GM18870 (cell line): ENCODE results near the gene ACBD6.

ENCODE experiments used
- ATAC-seq: cut with Tn5 transposase; IDR thresholded peaks from one replicate; pipeline ENCODE4 v1.9.1; 2021; ENCODE audit warnings: moderate library complexity; ENCODE audit not compliant: unreplicated experiment

ACBD6 gene

DNA sequence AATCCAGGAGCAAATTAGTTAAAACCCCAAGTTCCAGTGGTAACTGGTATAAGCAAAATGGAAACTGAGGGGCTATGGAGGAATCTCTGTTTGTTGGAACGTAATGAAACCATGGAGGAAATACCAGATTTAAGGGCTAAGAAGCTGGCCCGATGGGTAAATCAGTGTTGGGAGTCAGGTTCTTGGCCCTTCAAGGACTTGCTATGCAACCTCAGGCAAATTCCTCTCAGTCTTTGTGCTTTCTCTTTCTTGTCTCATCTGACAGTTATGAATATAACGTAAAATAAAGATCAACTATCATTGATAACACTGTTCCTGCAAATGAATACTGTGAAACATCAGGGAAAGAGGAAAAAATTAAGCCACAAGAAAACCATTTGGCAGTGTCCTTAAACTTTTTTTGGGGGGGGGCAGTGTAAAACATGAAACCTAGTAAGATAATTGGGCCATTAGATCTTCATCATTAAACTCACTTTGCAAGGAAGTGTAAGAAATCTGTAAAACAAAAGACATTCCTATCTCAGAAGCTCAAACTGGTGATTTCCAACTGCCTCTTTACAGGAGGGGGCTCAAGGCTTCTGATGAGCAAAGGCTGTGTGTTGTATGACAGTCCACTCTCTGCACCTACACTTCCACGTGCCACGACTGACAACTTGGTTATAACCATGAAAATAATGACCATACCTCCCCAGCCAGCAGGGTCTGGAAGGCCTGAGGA, 224.7 kb downstream of the ACBD6 start:
- ATAC-seq = no peak

DNA sequence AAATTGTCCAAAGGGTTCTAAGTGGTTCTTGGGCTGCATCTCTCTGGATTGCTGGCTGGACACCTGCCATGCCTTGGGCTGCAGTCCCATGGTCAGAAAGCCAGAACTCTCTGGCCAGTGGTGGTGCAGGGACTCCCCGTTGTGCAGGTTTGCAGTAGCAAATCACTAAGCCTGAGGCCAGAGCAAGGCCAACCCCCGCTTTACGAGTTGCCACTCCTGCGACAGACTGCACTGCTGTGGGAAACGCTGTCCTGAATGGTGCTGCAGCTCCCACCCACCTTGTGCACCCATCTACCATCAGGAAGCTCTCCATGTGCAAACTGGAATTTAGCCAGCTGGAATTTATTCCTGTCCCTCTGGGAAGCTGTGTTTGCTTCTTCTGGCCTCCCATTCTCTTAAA, 226.7 kb downstream of the ACBD6 start:
- ATAC-seq = no peak

DNA sequence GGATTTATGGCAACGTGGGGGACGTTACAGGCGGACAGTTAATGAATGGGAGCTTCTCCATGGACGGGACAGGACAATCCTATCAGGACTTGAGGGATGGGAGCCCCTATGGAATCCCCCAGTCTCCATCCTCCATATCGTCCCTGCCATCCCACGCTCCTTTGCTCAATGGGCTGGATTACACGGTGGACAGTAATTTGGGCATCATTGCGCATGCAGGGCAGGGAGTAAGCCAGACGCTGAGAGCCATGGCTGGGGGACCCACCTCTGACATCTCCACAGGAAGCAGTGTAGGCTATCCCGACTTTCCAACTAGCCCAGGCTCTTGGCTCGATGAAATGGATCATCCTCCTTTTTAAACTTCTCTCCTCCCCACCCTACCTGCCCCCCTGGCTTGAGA, 228.2 kb downstream of the ACBD6 start:
- no peak for ATAC-seq

DNA sequence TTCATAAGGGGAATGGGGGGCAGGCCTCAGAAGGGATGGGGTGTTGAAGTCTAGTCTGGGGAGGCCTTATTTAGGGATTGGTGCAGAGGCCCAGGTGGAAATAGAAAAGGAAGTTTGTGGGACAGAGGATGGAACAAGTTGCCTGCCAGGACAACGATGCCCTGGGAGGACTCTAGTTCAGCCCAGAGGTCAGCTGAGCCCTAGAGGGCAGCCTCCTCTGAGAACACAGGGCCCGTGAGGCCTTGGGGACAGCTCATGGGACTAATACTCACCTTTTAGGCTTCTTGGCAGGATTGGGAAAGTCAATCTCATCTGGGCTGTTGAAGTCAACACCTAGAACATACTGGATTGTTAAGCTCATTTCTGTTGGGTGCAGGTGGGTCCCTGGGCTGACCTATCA, 229.3 kb downstream of the ACBD6 start:
- no peak for ATAC-seq

DNA sequence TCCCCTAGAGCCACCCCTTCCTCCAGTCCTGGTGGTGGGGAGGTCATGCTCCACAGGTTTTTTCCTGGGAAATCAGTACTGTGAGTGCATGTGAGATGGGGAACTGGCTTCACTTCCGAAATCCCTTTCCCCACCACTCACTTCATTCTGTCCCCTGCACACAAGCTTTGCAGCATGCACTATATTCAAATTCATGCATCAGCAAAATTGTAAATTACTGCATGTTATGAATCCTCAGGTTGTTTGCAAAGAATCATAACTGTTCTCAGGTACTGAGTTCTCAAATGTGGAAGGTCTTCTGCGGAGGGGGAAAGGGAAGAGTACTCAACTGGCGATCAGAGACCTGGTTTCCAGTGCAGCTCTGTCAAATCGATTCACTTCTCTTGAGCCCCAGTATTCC, 230.0 kb downstream of the ACBD6 start:
- no peak for ATAC-seq

DNA sequence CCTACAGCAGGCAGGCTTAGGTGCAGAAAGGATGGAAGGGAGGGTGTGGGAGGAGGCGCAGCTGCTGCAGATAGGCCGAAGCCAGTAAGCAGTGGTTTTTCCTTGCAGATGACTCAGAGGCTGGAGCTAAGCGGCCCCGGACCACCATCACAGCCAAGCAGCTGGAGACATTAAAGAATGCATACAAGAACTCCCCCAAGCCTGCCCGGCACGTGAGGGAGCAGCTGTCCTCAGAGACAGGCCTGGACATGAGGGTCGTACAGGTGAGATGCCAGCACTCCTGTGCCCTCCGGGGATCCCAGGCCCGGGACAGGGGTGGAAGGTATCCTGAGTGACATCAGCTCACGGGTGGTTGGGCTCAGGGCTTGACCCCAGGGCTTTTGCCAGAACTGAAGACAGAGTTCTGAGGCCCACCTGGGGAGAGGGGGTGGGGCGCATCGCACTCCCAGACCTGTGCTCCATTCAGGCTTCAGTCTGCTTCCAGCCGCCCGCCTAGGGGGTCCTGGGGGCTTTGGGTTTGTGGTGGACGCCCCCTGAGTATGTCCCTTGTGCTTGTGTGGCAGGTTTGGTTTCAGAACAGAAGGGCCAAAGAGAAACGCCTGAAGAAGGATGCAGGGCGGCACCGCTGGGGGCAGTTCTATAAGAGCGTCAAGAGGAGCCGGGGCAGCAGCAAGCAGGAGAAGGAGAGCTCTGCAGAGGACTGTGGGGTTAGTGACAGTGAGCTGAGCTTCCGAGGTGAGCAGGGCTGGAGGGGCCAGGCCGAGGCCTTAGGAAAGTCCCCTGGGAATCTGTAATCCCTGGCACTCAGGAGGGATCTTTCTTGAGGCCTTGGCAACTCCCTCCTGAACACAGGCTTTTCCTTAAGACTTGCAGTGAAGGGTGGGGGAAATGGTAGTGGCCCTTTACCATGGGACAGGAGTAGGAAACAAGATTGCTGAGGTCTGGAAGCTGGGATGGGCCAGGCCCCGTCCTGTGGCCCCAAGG, 230.8 kb downstream of the ACBD6 start:
- no peak for ATAC-seq

DNA sequence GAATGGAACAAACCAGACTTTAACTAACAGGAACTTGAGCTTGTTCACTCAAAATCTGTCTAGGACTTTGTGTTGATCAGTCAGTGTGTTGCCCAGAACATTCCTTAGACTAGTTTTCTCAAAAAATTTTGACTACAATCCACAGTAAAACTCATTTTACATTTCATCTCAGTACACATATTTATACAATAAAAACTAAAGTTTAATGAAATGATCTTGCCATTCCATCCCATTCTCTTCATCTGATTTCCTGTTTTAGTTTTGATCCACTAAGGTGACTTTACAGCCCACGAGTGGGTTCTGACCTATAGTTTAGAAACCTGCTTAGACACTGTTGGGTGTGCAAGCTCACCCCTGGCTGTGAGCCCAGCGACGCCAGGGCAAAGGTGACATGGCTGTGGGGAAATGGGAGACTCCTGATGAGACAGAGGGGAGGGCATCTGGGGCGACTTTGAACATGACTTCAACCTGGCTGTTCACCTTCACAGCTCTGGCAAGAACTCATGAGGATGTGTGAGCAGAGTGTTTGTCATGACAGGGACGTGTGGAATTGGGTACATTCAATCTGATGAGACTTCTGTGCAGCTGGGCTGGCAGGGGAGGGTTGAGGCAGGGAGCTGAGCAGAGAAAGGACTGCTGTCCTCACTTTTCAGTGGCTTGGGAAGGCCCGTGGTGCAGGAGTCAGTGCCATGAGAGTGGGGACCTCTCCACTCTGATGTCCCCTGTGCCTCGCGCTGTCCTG, 231.7 kb downstream of the ACBD6 start:
- no peak for ATAC-seq

DNA sequence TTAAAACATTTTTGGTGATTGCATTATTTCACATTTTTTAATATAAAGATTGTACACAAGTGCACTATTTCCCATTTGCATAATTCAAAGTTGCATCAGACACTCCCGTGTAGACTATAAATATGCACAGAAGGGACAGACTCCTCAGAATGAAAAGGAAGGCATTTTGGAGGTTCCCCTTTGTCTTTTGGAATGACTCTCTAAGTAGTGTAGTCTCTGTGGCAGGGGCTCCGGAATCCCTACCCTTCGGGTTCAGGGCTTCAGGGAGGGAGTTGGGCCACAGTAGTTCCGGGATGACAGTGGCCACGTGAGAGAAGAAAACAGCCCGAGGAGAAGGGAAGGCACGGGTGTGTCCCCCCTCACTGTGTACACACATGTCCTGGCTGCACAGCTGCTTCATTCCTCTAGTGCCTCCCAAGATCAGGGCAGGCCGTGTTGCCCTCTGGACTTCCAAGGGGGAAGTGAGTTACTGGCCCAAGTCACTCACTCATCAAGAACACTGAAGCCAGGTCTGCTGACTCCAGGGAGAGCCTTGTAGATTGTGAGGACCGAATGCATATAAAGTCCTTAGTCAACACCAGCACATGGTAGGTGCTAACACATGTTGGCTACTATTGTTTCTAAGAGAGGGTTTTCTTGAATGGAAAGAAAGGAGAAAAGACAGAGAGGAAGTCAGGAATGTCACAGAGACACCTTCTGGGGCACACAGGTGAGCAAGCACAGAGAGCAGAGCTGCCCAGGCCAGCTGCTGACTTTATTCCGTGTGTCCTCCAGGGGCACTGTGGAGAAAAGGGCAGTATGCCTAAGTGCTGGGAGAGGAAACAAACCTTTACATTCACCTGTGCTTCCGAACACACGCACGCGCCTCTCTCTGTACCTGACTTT, 232.5 kb downstream of the ACBD6 start:
- ATAC-seq = no peak

DNA sequence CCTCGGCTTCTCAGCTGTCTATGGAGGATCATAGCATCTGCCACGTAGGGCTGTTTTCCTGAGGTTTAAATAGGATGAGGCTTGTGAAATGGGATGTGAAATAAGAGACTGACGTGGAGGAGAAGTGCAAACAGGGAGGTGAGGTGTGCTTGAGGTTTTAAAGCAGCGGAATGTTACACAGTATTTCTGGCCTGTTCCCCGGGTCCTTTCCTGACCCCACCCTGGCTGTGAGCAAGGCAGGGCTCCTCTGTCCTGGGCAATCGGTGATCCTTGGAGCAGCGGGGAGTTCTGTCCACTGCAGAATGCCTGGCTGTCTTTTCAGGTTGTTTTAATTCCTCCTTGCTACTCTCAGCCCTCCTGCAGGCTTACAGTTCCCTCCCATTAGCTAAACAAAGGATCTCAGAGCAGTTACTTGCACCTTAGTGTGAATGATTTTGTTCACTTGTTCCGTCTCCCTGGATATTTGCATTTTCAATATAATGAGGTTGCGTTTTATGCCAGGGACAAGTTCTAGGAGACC, 233.8 kb downstream of the ACBD6 start:
- ATAC-seq = no peak

DNA sequence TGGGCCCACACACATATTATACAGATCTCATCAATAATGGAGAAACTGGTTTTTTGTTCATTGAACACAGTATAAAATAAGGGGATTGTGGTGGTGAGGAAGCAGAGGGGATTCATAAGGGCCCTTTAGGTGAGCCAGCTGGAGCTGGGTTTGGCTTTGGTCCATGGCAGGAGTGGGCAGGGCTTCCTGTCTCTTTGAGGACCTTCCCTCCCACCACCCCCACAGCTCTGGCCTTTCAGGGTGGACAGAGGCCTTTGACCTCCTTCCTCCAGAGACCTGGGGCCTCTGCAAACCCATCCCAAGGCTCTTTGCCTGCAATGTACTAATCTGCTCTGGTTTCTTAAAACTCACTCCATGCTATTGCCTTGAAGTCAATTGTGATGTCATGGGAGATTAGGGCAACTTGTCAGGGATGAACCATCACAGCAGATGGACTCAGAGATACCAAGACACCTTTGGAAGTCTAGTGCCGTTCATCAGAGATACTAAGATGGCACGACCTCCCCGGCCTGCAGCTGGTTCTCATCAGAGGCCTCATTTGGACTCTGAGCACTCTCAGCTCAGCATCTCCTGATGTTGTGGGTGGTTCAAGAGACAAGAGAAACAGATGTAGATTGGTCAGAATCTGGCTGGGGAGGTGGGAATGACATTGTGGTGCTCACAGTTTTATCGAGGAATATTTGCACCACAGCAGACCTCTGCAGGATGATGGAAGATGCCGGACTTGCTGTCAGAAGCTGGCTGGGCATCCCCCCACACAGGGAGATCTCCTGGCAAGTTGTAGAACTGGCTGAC, 234.4 kb downstream of the ACBD6 start:
- ATAC-seq = no peak

DNA sequence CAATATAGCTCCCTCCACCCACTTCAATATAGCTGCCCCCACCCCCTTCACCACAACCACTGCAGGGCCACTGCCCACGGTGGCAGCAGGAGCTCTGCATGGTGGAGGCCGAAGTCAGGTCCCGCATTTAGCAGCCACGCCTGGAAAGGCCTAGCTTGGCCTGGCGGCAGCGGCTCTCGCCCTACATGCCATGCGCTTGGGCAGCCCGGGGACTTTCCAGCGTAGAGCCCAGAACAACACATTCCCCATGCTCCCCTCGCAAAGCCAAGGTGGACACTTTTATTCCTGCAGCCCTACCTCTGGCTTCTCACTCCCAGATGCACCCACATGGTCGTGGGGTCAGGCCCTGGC, 235.2 kb downstream of the ACBD6 start:
- no peak for ATAC-seq

DNA sequence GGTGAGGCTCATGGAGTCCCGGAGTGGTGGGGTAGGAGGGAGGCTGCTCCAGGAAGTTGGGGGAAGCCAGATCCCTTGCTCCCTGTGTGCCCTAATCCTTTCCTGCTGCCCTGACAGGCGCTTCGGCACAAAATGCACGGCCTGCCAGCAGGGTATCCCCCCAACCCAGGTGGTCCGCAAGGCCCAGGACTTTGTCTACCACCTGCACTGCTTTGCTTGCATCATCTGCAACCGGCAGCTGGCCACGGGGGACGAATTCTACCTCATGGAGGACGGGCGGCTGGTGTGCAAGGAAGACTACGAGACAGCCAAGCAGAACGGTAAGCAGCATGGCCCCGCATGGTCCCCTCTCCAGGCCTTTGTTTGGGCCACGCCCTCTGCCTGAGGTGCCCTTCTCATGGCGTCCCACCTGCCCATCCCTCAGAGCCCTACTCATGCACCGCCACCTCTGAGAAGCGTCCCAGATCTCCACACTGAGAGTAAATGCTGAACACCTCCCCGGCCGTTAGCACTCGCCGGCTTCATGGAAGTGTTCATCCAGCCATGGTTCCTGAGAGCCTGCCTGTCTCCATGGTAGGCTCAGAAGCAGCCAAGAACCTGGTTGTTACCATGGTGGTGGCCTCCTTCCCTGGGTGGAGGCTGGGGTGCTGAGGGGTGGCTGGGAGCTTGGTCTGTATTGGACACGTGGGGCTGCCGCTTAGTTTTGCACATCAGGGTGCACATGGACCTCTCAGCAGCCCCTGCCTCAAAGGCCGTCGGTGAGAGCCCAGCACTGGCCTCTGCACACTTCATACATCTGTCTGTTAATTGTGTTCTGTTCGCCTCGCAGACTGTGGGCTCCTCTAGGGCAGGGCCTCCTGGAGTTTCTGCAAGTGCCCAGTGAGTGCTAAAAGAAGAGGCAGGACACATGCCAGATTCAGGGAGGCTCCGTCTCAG, 235.8 kb downstream of the ACBD6 start:
- no peak for ATAC-seq

DNA sequence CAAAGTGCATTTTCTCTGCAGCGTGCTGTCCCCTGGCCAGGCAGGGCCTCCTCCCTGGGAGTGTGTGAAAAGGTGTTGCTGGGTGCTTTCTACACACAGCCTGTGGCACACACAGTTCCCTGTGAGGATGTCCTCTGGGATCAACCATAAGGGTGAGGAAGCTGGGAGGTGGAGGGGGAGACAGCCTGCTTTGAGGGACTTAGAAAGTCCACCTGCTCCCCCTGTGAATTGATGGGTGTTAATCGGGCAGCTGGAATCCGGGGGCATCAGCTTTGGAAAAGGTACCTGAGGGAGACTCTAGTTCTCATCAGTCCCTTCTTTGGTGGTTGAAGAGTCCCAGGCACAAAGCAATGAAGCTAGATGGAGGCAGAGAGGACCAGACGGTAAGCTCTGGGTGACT, 236.5 kb downstream of the ACBD6 start:
- ATAC-seq = no peak

DNA sequence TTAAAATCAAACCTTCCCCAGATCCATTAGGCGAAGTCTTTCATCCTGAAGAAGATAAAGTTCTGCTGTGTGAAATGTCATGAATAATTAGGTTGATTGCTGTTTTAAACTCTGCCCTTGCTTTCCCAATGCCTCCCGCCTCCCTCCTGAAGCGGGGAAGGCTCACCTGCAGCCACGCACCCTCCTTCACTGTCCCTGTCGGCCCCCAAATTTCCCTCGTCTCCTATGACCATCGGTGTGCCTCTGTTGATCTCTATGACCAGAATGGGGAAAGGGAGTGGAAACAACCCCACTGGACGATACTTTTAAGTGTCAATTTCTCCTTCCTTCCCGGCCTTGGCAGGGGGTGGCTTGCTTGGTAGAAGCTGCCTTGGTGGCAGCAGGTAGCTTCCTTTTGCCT, 237.2 kb downstream of the ACBD6 start:
- ATAC-seq = no peak

DNA sequence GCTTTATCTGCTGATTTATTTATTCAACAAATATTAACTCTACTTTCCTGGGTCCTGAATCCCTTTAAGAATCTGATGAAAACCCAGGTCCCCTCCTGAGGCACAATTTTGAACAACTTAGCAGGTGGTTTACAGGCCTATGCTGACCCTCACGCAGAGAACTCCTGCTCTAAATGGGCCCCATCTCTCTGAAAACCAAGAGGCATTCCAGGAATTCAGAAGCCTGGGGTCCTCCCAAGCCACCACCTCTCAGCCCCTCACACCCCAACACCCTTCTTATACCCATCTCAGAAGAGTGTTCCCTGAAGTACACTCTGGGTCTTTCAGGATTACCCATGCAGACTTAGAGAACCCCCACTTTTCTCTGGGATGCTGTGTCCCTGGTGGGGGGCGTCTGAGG, 237.8 kb downstream of the ACBD6 start:
- ATAC-seq = no peak

DNA sequence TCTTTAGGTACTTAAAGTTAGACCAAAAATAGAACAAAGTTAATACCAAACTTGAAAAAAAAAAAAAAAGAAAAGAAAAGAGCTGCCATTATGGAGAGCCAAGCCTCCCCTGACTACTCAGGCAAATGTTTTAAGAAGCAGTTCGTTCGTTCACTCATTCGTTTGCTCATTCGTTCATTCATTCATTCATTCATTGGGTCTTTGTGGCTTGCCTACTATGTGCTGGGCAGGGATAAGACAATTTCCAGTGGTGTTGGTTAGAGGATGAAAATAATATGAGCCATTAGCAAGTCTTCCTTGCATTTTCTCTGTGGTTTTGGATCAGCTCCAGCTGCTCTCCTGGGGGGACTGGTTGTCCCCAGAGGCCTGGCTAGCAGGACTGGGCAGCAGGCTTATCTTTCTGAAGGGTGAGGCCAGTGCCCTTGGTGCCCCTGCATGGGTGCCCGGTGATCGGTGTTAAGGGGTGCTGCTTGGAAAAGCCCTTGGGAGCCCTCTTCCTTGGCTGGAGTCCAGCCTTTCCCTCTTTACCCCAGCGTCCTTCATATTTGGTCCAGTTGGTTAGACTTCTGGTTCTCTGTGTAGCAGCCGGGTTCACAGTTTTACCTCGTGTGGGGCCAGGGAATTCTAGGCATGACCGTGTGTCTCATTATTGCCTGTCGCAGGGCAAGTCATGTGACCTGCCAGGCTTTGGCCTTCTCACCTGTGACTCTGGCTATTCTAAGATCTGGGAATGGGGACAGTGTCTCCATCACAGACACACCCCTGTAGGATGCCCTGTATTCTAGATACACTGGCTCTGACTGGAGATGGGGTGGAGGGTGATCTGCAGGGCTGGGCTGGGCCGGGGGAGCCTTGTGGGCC, 239.5 kb downstream of the ACBD6 start:
- no peak for ATAC-seq

DNA sequence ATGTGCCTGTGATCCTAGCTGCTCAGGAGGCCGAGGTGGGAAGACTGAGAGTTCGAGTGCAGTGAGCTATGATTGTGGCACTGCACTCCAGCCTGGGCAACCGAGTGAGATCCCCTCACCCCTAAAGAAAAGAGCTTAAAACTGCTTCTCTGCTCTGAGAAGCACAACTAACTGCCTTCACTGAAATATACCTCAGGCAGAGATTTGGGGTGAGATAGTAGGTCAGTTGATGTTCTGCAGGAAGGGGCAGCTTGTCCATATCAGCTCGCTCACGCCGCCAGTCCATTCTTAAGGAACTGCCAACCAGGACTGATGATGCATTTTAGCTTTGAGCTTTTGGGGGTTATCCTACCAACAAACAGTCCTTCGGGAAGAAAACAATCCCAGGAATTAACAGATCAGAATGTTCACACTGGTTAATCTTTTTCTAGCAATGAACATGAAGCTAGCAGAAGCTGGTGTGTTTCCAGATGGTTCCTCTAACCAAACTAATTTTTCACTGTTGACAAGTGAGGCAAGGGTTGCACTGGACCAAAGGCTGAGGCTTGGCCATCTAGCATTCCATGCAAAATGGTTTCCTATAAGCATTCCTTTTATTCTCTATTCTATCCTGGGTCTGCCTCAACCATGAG, 240.7 kb downstream of the ACBD6 start:
- ATAC-seq = no peak
